GM19372 (cell line): ENCODE measurements around the gene TUBD1.
"Not testable (repeated sequence)": the region's sequence is repeated elsewhere in the genome, so short reads cannot be mapped to it uniquely, and the experiment has no call there.

ENCODE experiments used
- ATAC-seq: cut with Tn5 transposase; IDR thresholded peaks from one replicate; pipeline ENCODE4 v1.9.1; 2021; ENCODE audit warnings: mild to moderate bottlenecking, low read depth, moderate library complexity; ENCODE audit not compliant: unreplicated experiment

TUBD1 gene

GRCh38 chr17:59877965-59878364, 14.8 kb downstream of the TUBD1 start:
- ATAC-seq: no peak

- no peak for ATAC-seq
Measured at GRCh38 chr17:59876107-59876506, 16.6 kb downstream of the TUBD1 start.

GRCh38 chr17:59874376-59874775, 18.4 kb downstream of the TUBD1 start:
- no peak for ATAC-seq

GRCh38 chr17:59873414-59873813, 19.3 kb downstream of the TUBD1 start:
- ATAC-seq: not testable (repeated sequence)

- no peak for ATAC-seq
Measured at GRCh38 chr17:59872351-59872750, 20.4 kb downstream of the TUBD1 start.

DNA sequence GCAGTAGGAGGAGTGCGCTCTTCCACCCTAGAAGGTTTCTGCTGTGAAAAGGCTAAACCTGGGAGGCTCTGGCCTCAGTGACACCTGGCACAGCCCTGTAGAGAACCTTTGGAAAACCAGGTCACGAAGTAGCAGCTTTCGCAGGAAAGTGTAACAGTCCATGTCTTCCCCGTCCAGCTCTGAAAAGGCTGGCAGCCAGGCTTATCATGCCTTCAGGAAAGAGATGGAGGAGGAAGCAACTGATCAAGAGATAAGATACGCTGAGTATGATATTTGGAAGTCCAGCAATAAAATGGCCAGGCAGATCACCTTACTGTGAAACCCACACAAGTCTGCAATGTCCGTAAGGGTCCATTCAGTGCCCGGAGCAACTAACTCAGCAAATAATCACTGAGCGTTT, 22.3 kb downstream of the TUBD1 start:
- no peak for ATAC-seq

- ATAC-seq: no peak
Measured at GRCh38 chr17:59869941-59870218, 22.9 kb downstream of the TUBD1 start.

DNA sequence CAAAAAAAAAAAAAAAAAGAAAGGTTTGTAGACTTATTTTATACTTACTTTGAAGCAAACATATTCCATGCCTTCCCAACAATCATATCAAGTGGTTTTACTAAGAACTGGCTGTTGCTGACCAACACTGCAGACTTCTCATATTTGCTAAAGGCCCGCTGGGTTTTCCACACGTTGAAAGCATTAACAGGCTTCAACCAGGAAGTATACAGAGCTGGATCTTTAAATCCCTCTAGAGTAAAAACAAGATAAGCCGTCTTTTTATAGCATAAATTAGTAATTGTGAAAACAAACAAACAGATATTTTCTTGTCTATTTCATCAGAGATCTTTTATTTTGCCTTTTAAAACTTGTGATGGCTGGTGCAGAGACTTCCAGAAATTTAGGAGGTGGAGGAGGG, 29.1 kb downstream of the TUBD1 start:
- no peak for ATAC-seq

DNA sequence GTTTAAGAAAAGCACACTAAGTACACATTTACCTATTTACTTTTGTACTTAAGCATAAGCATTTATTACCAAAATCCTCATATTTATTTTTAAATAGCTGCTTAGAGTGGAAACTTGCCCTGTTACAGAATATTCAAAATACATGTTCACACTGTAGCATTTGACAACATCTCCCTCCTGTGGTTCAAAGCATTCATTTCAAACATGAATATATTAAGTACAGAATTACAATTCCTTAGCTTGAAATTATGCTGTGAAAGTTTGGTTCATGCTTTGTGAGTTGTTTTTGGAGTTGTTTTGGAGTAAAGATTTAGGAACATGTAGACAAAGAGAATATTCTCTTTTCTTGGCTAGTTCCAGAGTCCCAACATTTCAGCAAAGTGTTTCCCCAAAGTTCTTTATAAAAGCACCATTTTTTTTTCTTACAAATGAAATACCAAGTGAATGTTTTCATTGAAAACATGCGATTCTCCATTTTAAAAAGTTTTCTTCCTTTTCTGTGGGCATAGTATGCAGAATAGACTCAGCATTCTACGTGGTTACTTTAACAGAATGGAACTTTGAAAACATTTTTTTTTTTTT, 33.2 kb downstream of the TUBD1 start:
- no peak for ATAC-seq

GRCh38 chr17:59858932-59859331, 33.8 kb downstream of the TUBD1 start:
- ATAC-seq: no peak

GRCh38 chr17:59858167-59858816, 34.5 kb downstream of the TUBD1 start:
- ATAC-seq: no peak

DNA sequence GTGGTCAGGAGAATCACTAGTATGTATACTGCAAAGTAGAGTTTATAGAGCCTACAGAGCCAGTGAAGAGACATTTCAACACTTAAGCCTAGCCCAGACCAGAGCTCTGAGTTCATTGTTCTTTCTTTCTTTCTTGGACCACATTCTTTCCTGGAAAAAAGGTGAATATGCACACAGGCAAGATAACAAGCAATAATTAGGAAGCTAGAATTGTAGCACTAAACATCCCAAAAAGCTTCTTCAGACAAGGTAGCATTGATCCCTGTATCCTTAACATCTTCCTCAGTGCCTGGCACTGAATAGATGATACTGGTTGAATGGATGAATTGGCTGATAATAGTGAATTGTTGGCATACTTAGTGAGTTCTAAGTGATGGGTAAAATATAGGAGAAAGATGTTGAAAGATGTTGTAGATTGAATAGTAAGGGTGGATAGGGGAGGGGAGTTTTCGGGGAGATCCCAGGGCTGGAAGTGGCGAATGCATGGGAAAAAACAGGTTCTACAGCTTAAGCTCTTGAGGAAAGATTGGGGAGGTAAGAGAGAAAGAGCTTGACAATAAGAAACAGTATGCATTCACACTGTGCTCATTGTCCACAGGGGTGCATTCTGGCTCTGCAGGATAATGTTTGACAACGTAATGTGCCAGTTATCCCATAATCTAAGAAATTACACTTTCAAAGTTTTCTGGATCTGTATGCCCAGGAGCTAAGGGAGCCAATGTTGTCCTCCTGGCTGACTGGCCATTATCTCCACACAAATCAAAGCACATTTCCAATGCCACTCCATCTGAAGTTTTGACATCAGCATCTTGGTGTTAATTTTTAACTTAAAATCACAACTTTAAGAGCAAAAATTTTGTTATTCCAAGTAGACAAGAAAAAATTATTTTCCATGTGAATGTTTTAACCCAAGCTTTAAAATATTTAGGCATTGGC, 35.6 kb downstream of the TUBD1 start:
- ATAC-seq: no peak

DNA sequence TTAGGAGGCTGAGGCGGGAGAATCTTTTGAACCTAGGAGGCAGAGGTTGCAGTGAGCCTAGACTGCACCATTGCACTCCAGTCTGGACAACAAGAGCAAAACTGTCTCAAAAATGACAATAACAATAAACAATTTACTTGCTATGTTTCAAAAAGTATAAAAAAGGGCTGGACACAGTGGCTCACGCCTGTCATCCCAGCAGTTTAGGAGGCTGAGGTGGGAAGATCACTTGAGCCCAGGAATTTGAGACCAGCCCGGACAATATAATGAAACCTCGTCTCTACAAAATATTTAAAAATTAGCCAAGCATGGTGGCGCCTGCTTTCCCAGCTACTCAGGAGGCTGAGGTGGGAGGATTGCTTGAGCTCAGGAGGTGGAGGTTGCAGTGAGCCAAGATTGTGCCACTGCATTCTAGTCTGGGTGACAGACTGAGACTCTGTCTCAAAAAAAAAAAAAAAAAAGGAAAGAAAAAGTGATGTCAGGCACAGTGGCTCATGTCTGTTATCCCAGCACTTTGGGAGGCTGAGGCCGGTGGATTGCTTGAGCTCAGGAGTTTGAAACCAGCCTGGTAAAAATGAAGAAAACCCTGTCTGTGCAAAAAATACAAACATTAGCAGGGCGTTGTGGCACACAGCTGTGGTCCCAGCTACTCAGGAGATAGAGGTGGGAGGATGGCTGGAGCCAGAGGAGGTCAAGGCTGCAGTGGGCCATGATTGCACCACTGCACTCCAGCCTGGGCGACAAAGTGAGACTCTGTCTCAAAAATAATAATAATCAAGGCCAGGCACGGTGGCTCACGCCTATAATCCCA, 38.6 kb downstream of the TUBD1 start:
- ATAC-seq: not testable (repeated sequence)

DNA sequence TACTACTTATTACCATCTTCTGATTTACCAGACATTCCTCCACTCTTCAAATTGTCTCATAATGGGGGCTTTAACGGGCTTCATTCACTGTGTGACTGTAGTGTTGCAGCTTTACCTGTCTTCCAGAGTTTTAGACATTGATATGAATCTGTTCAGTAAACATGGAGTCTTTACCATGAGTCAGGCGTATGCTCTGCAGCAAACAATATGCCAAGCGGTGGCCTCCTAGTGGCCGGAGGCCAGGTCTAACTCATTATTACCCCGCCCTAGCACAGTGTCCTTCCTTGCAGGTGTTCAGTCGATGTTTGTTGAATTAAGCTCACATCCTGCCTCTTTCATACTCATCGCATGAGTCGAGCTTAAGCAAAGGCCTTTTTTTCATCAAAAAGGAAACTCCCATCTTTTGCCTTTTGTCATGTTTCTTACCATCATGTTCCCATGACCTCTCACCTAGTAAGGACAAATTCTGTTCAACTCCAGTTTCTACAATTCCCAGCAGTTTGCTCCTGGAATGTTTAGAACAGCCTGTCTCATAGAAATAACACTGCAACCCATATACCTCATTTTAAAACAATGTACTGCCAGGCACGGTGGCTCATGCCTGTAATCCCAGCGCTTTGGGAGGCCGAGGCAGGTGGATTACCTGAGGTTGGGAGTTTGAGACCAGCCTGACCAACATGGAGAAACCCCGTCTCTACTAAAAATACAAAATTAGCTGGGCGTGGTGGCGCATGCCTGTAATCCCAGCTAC, 39.4 kb downstream of the TUBD1 start:
- no peak for ATAC-seq

DNA sequence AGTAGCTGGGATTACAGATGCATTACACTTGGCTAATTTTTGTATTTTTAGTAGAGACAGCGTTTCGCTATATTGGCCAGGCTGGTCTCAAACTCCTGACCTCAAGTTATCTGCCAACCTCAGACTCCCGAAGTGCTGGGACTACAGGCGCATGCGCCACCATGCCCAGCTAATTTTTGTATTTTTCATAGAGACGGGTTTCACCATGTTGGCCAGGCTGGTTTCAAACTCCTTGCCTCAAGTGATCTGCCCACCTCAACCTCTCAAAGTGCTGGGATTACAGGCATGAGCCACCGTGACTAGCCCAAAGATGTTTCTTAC, 39.9 kb downstream of the TUBD1 start:
- ATAC-seq: not testable (repeated sequence)

DNA sequence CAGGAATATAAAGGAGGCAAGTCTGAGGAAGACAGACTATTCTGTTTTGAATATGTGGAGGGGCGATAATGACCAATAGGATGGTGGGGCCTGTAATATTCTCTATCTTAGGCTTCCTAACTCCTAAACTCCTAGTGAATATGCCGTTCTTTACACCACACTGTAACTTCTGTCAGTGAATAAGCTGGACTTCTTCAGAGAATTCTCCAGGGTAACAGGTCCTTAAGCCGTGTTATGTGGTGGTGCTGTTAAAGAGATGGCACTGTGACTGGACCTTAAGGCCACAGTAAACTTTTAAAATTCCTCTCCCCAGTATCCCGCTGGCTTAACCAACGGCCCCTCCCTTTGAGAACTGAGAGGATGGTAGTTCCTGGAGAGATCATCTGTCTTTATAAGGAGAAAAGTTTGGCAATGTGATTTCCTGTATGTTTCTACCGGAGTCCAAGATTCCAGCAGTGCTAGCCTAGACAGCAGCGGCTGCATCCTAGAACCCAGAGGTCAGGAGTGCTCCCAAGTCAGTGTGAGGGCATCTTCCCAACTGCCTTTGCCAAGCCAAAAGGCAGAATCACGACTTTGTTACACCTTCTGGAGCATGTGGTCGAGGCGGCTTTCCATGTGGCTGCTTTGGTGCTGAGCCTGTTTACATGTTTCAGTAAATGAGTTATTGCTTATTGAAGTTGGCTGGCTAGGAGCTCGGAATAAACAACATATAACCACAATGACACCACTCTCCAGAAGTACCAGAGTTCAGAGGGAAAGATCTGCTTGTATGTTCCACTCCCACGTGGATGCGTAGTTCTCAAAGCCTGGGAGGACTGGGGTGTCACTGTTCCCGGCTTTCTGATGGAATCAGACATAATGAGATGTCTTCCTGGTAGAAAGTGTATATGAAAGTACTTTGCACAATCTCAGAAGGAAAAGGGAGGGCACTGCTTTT, 41.0 kb downstream of the TUBD1 start:
- no peak for ATAC-seq

- not testable (repeated sequence) for ATAC-seq
Measured at GRCh38 chr17:59850311-59850710, 42.4 kb downstream of the TUBD1 start.

DNA sequence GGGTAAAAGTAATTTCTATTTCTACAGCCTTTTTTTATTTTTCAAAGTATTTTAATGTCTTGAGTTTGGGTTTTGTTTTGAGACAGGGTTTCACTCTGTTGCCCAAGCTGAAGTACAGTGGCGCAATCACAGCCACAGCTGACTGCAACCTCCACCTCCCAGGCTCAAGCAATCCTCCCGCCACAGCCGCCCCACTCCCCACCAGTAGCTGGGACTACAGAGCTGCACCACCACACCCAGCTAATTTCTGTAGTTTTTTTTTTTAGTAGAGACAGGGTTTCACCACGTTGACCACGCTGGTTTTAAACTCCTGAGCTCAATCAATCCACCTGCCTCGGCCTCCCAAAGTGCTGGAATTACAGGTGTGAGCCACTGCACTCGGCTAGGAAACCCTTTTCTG, 44.0 kb downstream of the TUBD1 start:
- no peak for ATAC-seq

DNA sequence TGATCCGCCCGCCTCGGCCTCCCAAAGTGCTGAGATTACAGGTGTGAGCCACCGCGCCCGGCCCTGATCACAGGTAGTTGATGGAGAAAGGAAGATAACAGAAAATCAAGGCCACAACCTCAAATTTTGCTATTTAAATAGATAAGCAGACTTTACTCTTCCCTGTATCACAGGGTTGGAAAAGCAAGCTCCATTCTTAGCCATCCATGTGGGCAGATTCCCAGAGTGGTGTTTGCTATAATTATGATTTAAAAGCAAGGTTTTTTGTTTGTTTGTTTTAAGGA, 44.4 kb downstream of the TUBD1 start:
- ATAC-seq: no peak
